G401.6 (cell line): ENCODE data around the gene NBEAL2.

Experiments used
- FAIRE-seq: peaks from 2 replicates; lab custom pipeline; 2012; peaks lifted over from hg19 to GRCh38; lab: Jason Lieb, UNC

NBEAL2 gene

GRCh38 chr3:47047069-47047468 lies 67.6 kb downstream of the NBEAL2 start:
- FAIRE-seq = no peak

DNA sequence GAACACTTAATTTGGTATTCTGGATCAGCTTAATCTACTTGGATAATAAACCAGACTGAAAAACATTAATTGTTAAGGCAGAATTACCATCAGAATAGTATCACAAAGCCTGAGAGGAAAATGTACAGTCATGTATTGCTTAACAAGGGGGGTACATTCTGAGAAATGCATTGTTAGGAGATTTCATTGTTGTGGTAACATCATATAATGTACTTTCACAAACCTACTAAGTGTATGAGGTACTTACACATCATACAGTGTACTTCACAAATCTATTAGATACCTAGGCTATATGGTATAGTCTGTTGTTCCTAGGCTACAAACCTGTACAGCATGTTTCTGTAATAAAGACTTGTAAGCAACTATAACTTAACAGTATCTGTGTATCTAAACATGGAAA lies 68.2 kb downstream of the NBEAL2 start:
- no peak for FAIRE-seq

DNA sequence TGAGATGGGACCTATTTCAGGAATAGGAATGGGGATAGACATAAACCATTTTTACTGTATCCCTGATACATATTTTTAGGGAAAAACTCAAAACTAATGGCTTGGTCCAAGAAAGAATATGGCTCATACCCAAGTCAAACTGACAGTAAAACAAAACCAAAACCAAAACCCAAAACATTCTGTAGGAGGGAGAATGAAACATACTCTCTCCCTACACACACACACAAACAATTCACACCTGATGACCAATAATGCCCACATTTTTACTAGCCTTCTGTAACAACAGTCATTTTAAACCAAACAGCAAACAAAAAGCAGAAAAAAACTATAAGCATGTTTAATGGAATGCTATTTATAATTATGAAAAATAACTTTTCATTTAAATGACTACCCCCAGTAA lies 74.9 kb downstream of the NBEAL2 start:
- no peak for FAIRE-seq

DNA sequence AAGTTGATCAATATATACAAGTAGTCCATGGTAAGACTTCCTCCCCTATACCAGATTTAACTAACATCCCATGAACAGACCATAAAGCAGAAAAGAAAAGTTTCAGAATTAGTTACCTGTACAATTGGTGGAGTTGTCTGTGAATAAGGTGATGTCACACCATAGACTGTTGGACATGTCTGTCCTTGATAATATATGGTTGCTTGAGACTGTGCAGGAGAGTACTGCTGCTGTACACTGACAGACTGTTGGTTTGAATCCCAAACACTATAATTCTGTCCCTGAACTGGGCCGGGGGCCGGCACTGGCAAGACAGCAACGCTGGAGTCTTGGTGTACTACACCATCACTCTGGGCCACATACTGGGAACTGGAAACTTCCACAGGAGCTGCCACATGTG lies 77.2 kb downstream of the NBEAL2 start:
- FAIRE-seq = no peak

GRCh38 chr3:47057212-47057671 lies 77.8 kb downstream of the NBEAL2 start:
- no peak for FAIRE-seq
